RWPE2 (cell line): ENCODE data around the gene SP140.
"Not testable (repeated sequence)": the region's sequence is repeated elsewhere in the genome, so short reads cannot be mapped to it uniquely, and the experiment has no call there.

Experiments used
- ATAC-seq: fragments of 200-7000 bp; cut with Tn5 transposase; 3 replicates; pipeline ENCODE4 v1.9.1; 2021; ENCODE audit warnings: low read depth
- DNase-seq: peaks from one replicate; pipeline ENCODE4 v3.0.0-alpha.2; 2020; ENCODE audit warnings: low spot score
- H3K27ac ChIP-seq: fragments of 450-650 bp; 2 replicates; pipeline ENCODE4 v1.5.1; 2017; ENCODE audit warnings: mild to moderate bottlenecking; ENCODE audit not compliant: poor library complexity, severe bottlenecking
- H3K27me3 ChIP-seq: fragments of 250-450 bp; sonication (Bioruptor Pico); 2 replicates; pipeline ENCODE4 v1.5.1; 2021; ENCODE audit warnings: mild to moderate bottlenecking, moderate library complexity; ENCODE audit not compliant: insufficient read depth, poor library complexity, severe bottlenecking
- H3K36me3 ChIP-seq: fragments of 250-450 bp; sonication (Bioruptor Pico); 2 replicates; pipeline ENCODE4 v1.5.1; 2020; ENCODE audit warnings: low read depth, mild to moderate bottlenecking, moderate library complexity
- H3K4me1 ChIP-seq: fragments of 250-450 bp; sonication (Bioruptor Pico); 2 replicates; pipeline ENCODE4 v1.5.1; 2021; ENCODE audit warnings: mild to moderate bottlenecking, moderate library complexity; ENCODE audit not compliant: insufficient read depth, poor library complexity, severe bottlenecking
- H3K4me3 ChIP-seq: fragments of 250-450 bp; sonication (Bioruptor Pico); 2 replicates; pipeline ENCODE4 v1.5.1; 2021; ENCODE audit warnings: mild to moderate bottlenecking, moderate library complexity; ENCODE audit not compliant: severe bottlenecking
- H3K9me3 ChIP-seq: fragments of 250-450 bp; sonication (Bioruptor Pico); 2 replicates; pipeline ENCODE4 v1.5.1; 2021; ENCODE audit warnings: mild to moderate bottlenecking, moderate library complexity; ENCODE audit not compliant: severe bottlenecking
- TF ChIP-seq, protein P1 (sequence below): fragments of 450-650 bp; IDR thresholded peaks from one replicate; pipeline ENCODE4 v1.5.1; 2017; ENCODE audit warnings: mild to moderate bottlenecking, moderate library complexity; ENCODE audit not compliant: poor library complexity, severe bottlenecking

Gene SP140

DNA sequence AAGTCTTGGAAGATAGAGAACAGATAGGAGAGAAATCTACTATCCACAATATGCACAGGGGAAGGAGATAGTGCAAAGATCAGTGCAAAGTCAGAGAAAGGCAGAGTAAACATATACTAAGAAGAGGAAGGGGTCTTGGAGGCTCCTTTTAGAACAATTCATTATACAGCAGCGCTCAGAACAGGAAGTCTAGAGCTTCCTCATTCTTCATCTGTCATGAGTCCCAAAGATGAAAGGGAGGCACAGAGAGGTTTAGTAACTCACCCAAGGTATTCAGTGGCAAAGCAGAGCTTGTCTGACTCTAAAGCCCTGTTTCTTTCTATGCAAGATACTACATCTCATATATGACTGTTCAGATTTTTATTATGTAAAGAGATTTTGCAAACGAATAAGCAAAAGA is 7.1 kb upstream of the SP140 start:
- peaks cover 13% of the 10 kb centered on the region for H3K36me3 ChIP-seq
- no peaks in the 10 kb centered on the region for H3K27me3 ChIP-seq
- H3K9me3 ChIP-seq: no peaks in the 10 kb centered on the region
- ATAC-seq (no peak), DNase-seq (no peak)
- H3K4me1 ChIP-seq: peaks cover 10% of the 10 kb centered on the region
- no peak overlapping the region for H3K4me3 ChIP-seq
- no peak overlapping the region for H3K27ac ChIP-seq
- TF ChIP-seq, protein P1, sequence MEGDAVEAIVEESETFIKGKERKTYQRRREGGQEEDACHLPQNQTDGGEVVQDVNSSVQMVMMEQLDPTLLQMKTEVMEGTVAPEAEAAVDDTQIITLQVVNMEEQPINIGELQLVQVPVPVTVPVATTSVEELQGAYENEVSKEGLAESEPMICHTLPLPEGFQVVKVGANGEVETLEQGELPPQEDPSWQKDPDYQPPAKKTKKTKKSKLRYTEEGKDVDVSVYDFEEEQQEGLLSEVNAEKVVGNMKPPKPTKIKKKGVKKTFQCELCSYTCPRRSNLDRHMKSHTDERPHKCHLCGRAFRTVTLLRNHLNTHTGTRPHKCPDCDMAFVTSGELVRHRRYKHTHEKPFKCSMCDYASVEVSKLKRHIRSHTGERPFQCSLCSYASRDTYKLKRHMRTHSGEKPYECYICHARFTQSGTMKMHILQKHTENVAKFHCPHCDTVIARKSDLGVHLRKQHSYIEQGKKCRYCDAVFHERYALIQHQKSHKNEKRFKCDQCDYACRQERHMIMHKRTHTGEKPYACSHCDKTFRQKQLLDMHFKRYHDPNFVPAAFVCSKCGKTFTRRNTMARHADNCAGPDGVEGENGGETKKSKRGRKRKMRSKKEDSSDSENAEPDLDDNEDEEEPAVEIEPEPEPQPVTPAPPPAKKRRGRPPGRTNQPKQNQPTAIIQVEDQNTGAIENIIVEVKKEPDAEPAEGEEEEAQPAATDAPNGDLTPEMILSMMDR: no peak

DNA sequence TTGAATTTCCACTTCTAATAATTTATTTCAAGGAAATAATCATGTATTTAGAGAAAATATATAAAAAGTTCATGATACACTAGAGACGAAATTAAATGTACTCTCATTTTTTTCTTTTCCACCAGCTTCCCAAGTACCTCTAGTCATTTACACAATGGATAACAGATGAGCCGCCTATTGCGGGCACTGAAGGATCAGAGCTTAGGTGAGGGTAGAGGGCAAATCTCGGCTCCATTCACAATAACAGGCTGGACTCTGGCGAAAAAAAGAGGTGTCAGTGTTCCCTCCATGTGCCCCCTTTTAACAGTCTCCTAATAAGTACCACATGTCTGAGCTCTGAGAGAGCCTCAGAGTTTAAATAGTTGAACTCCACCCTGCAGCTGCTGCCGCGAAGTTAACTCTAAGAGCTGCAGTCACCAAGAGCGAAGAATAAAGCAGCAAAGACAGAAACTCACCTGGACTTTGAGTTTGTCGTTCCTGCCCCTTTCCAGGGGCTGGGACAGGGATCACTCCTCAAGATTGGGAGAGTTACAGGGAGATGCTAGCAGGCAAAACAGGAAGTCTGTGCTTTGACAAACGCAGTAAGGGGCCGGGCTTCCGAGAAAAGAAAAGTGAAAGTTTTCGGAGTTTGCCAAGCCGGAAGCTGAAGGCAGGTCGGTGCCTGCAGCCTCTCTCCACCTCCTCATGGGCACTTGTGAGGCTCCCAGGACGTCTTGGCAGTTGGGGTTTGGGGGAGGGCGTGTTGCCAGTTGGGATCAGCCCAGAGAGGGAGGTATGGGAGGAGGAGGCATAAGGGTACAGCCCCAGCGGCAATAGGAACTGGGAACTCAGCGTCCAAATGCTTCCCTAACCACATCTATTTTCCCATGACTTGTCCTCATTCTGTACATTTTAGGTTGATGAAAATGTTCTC is 5.9 kb upstream of the SP140 start, which contains the start of gene SP110:
Gene SP110, minus strand, starts transcription at position 566 of the 913 bp plus-strand sequence. CDS start 3,057 bp downstream, outside the sequence.
- peak; percentile 97 for ATAC-seq
- DNase-seq: peak; percentile 90
- Histone ChIP-seq H3K36me3 (peaks cover 13% of the 10 kb centered on the region), H3K27me3 (no peaks in the 10 kb centered on the region), H3K9me3 (no peaks in the 10 kb centered on the region), H3K27ac (peak within 1 kb of the TSS; percentile 72), H3K4me1 (peaks cover 10% of the 10 kb centered on the region), H3K4me3 (peak within 1 kb of the TSS; percentile 42)
- TF ChIP-seq, protein P1: no peak

DNA sequence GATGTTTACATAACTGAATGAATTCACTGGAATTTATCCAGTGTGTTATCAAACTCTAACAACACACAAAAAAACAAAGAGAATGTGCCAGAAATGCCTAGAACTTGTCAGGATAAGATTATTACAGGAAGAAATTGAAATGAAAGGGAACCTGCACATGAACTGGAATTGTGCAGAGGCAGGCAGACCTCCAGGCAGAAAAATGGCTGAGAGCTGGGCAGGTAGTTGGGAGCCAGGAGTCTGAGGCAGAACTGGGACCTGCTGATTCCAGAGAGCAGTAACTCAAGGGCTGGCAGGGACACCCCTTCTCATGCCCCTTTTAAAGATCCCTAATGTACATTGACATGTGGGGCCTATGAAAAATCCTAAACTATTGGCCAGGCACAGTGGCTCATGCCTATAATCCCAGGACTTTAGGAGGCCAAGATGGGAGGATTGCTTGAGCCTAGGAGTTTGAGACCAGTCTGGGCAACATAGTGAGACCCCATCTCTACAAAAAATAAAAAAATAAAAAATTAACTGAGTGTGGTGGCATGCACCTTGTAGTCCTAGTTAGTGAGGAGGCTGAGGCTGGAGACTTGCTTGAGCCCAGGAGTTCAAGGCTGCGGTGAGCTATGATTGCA is 5.1 kb upstream of the SP140 start:
- no peaks in the 10 kb centered on the region for H3K9me3 ChIP-seq
- peak overlapping the region; percentile 42 for H3K4me3 ChIP-seq
- peak overlapping the region; percentile 72 for H3K27ac ChIP-seq
- no peaks in the 10 kb centered on the region for H3K27me3 ChIP-seq
- H3K4me1 ChIP-seq: peaks cover 10% of the 10 kb centered on the region
- TF ChIP-seq, protein P1: no peak
- H3K36me3 ChIP-seq: peaks cover 8% of the 10 kb centered on the region
- ATAC-seq (0 out of 3 replicates have a peak, but pooled peaks have one; percentile 2), DNase-seq (no peak)

GRCh38 chr2:230221493-230221892 is 4.0 kb upstream of the SP140 start:
- no peak overlapping the region for H3K4me3 ChIP-seq
- H3K27ac ChIP-seq: peak overlapping the region; percentile 10
- H3K27me3 ChIP-seq: no peaks in the 10 kb centered on the region
- H3K9me3 ChIP-seq: no peaks in the 10 kb centered on the region
- peaks cover 10% of the 10 kb centered on the region for H3K4me1 ChIP-seq
- DNase-seq (no peak), ATAC-seq (no peak)
- TF ChIP-seq, protein P1: no peak
- peaks cover 1% of the 10 kb centered on the region; the same call in 1 of the 2 replicates for H3K36me3 ChIP-seq

DNA sequence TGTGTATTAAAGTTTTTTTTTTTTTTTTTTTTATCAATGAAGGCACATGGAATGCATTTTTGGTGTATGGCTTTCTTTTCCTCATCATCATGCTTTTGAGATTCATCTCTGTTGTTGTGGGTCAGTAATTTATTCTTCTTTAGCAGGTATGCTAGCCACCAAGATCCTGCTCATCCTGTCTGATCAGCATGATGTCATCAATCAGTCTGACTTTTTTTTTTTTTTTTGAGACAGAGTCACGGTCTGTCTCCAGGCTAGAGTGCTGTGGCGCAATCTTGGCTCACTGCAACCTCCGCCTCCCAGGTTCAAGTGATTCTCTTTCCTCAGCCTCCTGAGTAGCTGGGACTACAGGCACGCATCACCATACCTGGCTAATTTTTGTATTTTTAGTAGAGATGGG is 2.7 kb upstream of the SP140 start:
- not testable (repeated sequence) for H3K4me3 ChIP-seq, DNase-seq, H3K27me3 ChIP-seq, H3K9me3 ChIP-seq, H3K36me3 ChIP-seq
- Histone ChIP-seq H3K4me1 (peaks cover 10% of the 10 kb centered on the region), H3K27ac (peak overlapping the region; percentile 10)
- peak; percentile 13; the same call in 1 of the 3 replicates for ATAC-seq
